Keratinocyte (primary cell): ENCODE results near the gene ACYP2.

Source experiments
- EZH2 ChIP-seq: IDR thresholded peaks from one replicate; pipeline ENCODE4 v1.6.1; 2012; ENCODE audit warnings: inconsistent platforms, mild to moderate bottlenecking, low read length, moderate library complexity
- TF ChIP-seq, protein P1 (sequence below), 3 experiments: IDR thresholded peaks in 1 of 3; conservative IDR thresholded peaks in 1 of 3; optimal IDR thresholded peaks in 1 of 3; 2 replicates in 2 of 3; 3 replicates in 1 of 3; pipeline versions ENCODE3 to v1.5.1; 2011; ENCODE audit warnings: low read length in 3 of 3, mild to moderate bottlenecking in 3 of 3, moderate library complexity in 2 of 3, control low read depth in 1 of 3, inconsistent platforms in 1 of 3; ENCODE audit not compliant: insufficient read depth in 2 of 3; ENCODE audit errors: extremely low read depth in 1 of 3

DNA sequence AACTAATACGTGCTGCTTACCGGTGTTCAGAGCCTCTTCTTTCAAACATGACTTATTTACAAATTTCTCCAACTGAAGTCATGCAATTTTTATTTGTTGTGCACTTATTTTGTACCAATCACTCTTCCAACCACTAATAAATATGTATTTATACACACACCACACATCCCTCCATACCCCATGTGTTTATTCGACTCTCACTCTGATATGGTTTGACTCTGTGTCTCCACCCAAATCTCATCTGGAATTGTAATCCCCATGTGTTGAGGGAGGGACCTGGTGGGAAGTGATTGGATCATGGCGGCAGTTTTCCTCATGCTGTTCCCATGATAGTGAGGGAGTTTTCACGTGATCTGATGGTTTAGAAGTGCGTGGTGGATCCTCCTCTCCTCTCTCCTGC is 49.5 kb upstream of the ACYP2 start:
- TF ChIP-seq, protein P1, sequence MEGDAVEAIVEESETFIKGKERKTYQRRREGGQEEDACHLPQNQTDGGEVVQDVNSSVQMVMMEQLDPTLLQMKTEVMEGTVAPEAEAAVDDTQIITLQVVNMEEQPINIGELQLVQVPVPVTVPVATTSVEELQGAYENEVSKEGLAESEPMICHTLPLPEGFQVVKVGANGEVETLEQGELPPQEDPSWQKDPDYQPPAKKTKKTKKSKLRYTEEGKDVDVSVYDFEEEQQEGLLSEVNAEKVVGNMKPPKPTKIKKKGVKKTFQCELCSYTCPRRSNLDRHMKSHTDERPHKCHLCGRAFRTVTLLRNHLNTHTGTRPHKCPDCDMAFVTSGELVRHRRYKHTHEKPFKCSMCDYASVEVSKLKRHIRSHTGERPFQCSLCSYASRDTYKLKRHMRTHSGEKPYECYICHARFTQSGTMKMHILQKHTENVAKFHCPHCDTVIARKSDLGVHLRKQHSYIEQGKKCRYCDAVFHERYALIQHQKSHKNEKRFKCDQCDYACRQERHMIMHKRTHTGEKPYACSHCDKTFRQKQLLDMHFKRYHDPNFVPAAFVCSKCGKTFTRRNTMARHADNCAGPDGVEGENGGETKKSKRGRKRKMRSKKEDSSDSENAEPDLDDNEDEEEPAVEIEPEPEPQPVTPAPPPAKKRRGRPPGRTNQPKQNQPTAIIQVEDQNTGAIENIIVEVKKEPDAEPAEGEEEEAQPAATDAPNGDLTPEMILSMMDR (optimal IDR thresholded peaks at IDR 0.05 in 1 of 3, IDR thresholded peaks at IDR 0.05 in 1 of 3, conservative IDR thresholded peaks at IDR 0.05 in 1 of 3; ENCODE audit: extremely low read depth in 1 of 3, insufficient read depth in 2 of 3, low read length in 3 of 3) = no peak
- no peak for TF ChIP-seq EZH2
